H9 (cell line): Measurements from ENCODE around the gene GNLY. TPM values are rescaled to one million over a fixed set of nuclear protein-coding genes. Genes with fewer than 3 reads are reported as not detected.

Source experiments
- DNase-seq: peaks from one replicate; pipeline ENCODE4 v3.0.0-alpha.2; 2017
- H2AFZ ChIP-seq: one replicate; pipeline ENCODE4 v1.6.1; 2013; ENCODE audit warnings: mild to moderate bottlenecking, low read length, control low read depth, moderate library complexity
- H2AK5ac ChIP-seq: 2 replicates; pipeline ENCODE4 v1.6.1; 2013; ENCODE audit warnings: low read length, control low read depth, mixed read lengths; ENCODE audit not compliant: insufficient read length
- H2BK120ac ChIP-seq: one replicate; pipeline ENCODE4 v1.6.1; 2013; ENCODE audit warnings: low read depth, mild to moderate bottlenecking, low read length, control low read depth, inconsistent platforms; ENCODE audit not compliant: poor library complexity, severe bottlenecking
- H2BK12ac ChIP-seq: 2 replicates; pipeline ENCODE4 v1.6.1; 2013; ENCODE audit warnings: low read length, control low read depth, mixed read lengths, low read depth; ENCODE audit not compliant: insufficient read length
- H2BK15ac ChIP-seq: 2 replicates; pipeline ENCODE4 v1.6.1; 2013; ENCODE audit warnings: low read depth, low read length, control low read depth
- H2BK20ac ChIP-seq: one replicate; pipeline ENCODE4 v1.6.1; 2013; ENCODE audit warnings: low read depth, mild to moderate bottlenecking, low read length, control low read depth, inconsistent platforms; ENCODE audit not compliant: poor library complexity, severe bottlenecking
- H2BK5ac ChIP-seq: 2 replicates; pipeline ENCODE4 v1.6.1; 2013; ENCODE audit warnings: low read length, control low read depth, mixed read lengths; ENCODE audit not compliant: insufficient read length
- H3K14ac ChIP-seq: 2 replicates; pipeline ENCODE4 v1.6.1; 2013; ENCODE audit warnings: low read length, control low read depth; ENCODE audit not compliant: insufficient read depth
- H3K18ac ChIP-seq: 2 replicates; pipeline ENCODE4 v1.6.1; 2013; ENCODE audit warnings: low read depth, mild to moderate bottlenecking, mixed read lengths, low read length, control low read depth; ENCODE audit not compliant: insufficient read length
- H3K23ac ChIP-seq: 2 replicates; pipeline ENCODE4 v1.6.1; 2013; ENCODE audit warnings: low read length, control low read depth, mixed read lengths, low read depth; ENCODE audit not compliant: insufficient read length
- H3K23me2 ChIP-seq: 2 replicates; pipeline ENCODE4 v1.6.1; 2013; ENCODE audit warnings: low read depth, mild to moderate bottlenecking, mixed read lengths, low read length, control low read depth; ENCODE audit not compliant: insufficient read length, poor library complexity, severe bottlenecking
- H3K27ac ChIP-seq: 2 replicates; pipeline ENCODE4 v1.5.1; 2013; ENCODE audit warnings: low read length, control low read depth, mixed read lengths, low read depth; ENCODE audit not compliant: insufficient read length
- H3K27me3 ChIP-seq: 2 replicates; pipeline ENCODE4 v1.6.1; 2013; ENCODE audit warnings: low read length, control low read depth, inconsistent platforms; ENCODE audit not compliant: insufficient read depth
- H3K4ac ChIP-seq: 2 replicates; pipeline ENCODE4 v1.6.1; 2013; ENCODE audit warnings: low read depth, mild to moderate bottlenecking, control low read depth, inconsistent platforms, low read length, moderate library complexity
- H3K4me1 ChIP-seq: 2 replicates; pipeline ENCODE4 v1.6.1; 2013; ENCODE audit warnings: low read length, control low read depth, inconsistent platforms; ENCODE audit not compliant: insufficient read depth
- H3K4me2 ChIP-seq: 2 replicates; pipeline ENCODE4 v1.6.1; 2013; ENCODE audit warnings: low read length, control low read depth, mixed read lengths; ENCODE audit not compliant: insufficient read length, insufficient read depth
- H3K56ac ChIP-seq: 2 replicates; pipeline ENCODE4 v1.6.1; 2013; ENCODE audit warnings: low read depth, mild to moderate bottlenecking, mixed read lengths, low read length, control low read depth; ENCODE audit not compliant: insufficient read length
- H3K79me1 ChIP-seq: 2 replicates; pipeline ENCODE4 v1.6.1; 2013; ENCODE audit warnings: low read depth, mild to moderate bottlenecking, moderate library complexity, low read length, control low read depth, inconsistent platforms; ENCODE audit not compliant: insufficient read depth, poor library complexity, severe bottlenecking
- H3K79me2 ChIP-seq: 2 replicates; pipeline ENCODE4 v1.6.1; 2013; ENCODE audit warnings: low read length, control low read depth, inconsistent platforms; ENCODE audit not compliant: insufficient read depth
- H3K9ac ChIP-seq: 2 replicates; pipeline ENCODE4 v1.6.1; 2013; ENCODE audit warnings: low read length, control low read depth, mixed read lengths; ENCODE audit not compliant: insufficient read length; ENCODE audit errors: extremely low read depth
- H3K9me3 ChIP-seq: one replicate; pipeline ENCODE4 v1.6.1; 2013; ENCODE audit warnings: low read depth, low read length, inconsistent platforms; ENCODE audit not compliant: control insufficient read depth
- H3T11ph ChIP-seq: one replicate; pipeline ENCODE4 v1.6.1; 2013; ENCODE audit warnings: mild to moderate bottlenecking, low read length, control low read depth, inconsistent platforms
- H4K20me1 ChIP-seq: one replicate; pipeline ENCODE4 v1.6.1; 2013; ENCODE audit not compliant: control insufficient read depth, insufficient read length, insufficient read depth
- H4K5ac ChIP-seq: 2 replicates; pipeline ENCODE4 v1.6.1; 2013; ENCODE audit warnings: low read depth, mild to moderate bottlenecking, mixed read lengths, low read length, control low read depth; ENCODE audit not compliant: insufficient read length
- H4K8ac ChIP-seq: replicated peaks from 2 replicates; pipeline ENCODE4 v1.6.1; 2013; ENCODE audit warnings: low read length, control low read depth, mixed read lengths, low read depth; ENCODE audit not compliant: insufficient read length
- H4K91ac ChIP-seq: 2 replicates; pipeline ENCODE4 v1.6.1; 2013; ENCODE audit warnings: low read depth, mild to moderate bottlenecking, moderate library complexity, mixed read lengths, low read length, control low read depth; ENCODE audit not compliant: insufficient read length
- H3K27ac Mint-ChIP-seq, 3 experiments: 2 replicates in 2 of 3; 3 replicates in 1 of 3; pipeline ENCODE4 v1.8.0; 2020 to 2021; ENCODE audit warnings: mixed read lengths in 3 of 3, mild to moderate bottlenecking in 1 of 3, moderate library complexity in 1 of 3
- H3K27me3 Mint-ChIP-seq: 2 replicates; pipeline ENCODE4 v1.8.0; 2021; ENCODE audit warnings: low read depth, mild to moderate bottlenecking, moderate library complexity, mixed read lengths
- H3K36me3 Mint-ChIP-seq, 3 experiments: 2 replicates in 2 of 3; 3 replicates in 1 of 3; pipeline ENCODE4 v1.8.0; 2020 to 2021; ENCODE audit warnings: low read depth in 3 of 3, mixed read lengths in 3 of 3; ENCODE audit not compliant: insufficient read depth in 1 of 3
- H3K4me1 Mint-ChIP-seq, 2 experiments: 2 replicates each; pipeline ENCODE4 v1.8.0; 2020; ENCODE audit warnings: mixed read lengths in 2 of 2
- H3K4me3 Mint-ChIP-seq, 2 experiments: 2 replicates in 1 of 2; 3 replicates in 1 of 2; pipeline ENCODE4 v1.8.0; 2020 to 2021; ENCODE audit warnings: mild to moderate bottlenecking in 2 of 2, mixed read lengths in 2 of 2, moderate library complexity in 1 of 2
- H3K9me3 Mint-ChIP-seq, 2 experiments: 2 replicates in 1 of 2; 3 replicates in 1 of 2; pipeline ENCODE4 v1.8.0; 2020; ENCODE audit warnings: mild to moderate bottlenecking in 2 of 2, mixed read lengths in 2 of 2, moderate library complexity in 1 of 2
- CTCF ChIP-seq: fragments of 200-600 bp; sonication (generic); conservative IDR thresholded peaks from 3 replicates; pipeline ENCODE4 v1.8.0; 2021; ENCODE audit warnings: antibody characterized with exemption, mild to moderate bottlenecking
- WGBS: extraction: QIAGEN DNeasy Blood & Tissue Kit; methylation state at CpG from one replicate; pipeline ENCODE4 v1.1.7; 2013; ENCODE audit warnings: missing lambda C conversion rate, low lambda C conversion rate, mixed read lengths; ENCODE audit not compliant: insufficient read length; ENCODE audit errors: extremely low coverage; 5-methylcytosine and 5-hydroxymethylcytosine counted together
- total RNA-seq: library from RNA; stranded (reverse); gene quantifications from 2 replicates; pipeline ENCODE4 v1.2.1, GENCODE V29; 2021

Gene GNLY
- total RNA-seq, 1 experiment from 2014 or later, result not detected

GRCh38 chr2:85663594-85664565 is 30.3 kb upstream of the GNLY start:
- Histone ChIP-seq H2BK120ac (no peak overlapping the region), H2BK12ac (no peak overlapping the region), H3K4ac (no peak overlapping the region), H3K9ac (no peak overlapping the region), H3K23ac (no peak overlapping the region), H3K56ac (no peak overlapping the region), H3K14ac (no peak overlapping the region), H3K9me3 (no peaks in the 10 kb centered on the region), H3T11ph (no peak overlapping the region), H3K27ac (no peak overlapping the region), H2BK15ac (no peak overlapping the region), H3K27me3 (no peaks in the 10 kb centered on the region), H2AFZ (no peak overlapping the region), H4K20me1 (no peaks in the 10 kb centered on the region), H3K4me2 (no peak overlapping the region), H4K91ac (no peak overlapping the region), H4K8ac (no peak overlapping the region), H3K23me2 (no peaks in the 10 kb centered on the region), H2BK5ac (no peak overlapping the region), H4K5ac (no peak overlapping the region), H3K79me2 (no peaks in the 10 kb centered on the region), H3K4me1 (no peaks in the 10 kb centered on the region), H3K79me1 (no peaks in the 10 kb centered on the region), H2AK5ac (no peak overlapping the region), H2BK20ac (no peak overlapping the region), H3K18ac (no peak overlapping the region)
- WGBS, result no CpG with 5 or more reads among the region's 23 CpGs
- Mint-ChIP-seq H3K4me3 (no peak overlapping the region), H3K27ac (peak overlapping the region; percentile 8 to 44 (median 29); a peak in 1 of 7 replicates), H3K4me1 (peaks cover 3 to 4% of the 10 kb centered on the region in 2 experiments; a peak in 1 of 4 replicates), H3K27me3 (no peaks in the 10 kb centered on the region), H3K9me3 (no peaks in the 10 kb centered on the region), H3K36me3 (peaks cover 0 to 4% (median 3%) of the 10 kb centered on the region in 3 experiments; a peak in 1 of 7 replicates)
- TF ChIP-seq CTCF, result no peak
- DNase-seq, result no peak
